K562 (cell line): ENCODE measurements around the gene ZNF234. TPM values are rescaled to one million over a fixed set of nuclear protein-coding genes. Genes with fewer than 3 reads are reported as not detected.

Source experiments
- ATAC-seq: fragments of 200-7000 bp; cut with Tn5 transposase; 3 replicates; pipeline ENCODE4 v1.9.1; 2020; ENCODE audit warnings: moderate library complexity
- BruUV-seq: library from RNA; stranded (reverse); fragments of 400-500 nt; replicated peaks from 2 replicates; lab custom pipeline; 2021; lab: Mats Ljungman, UMichigan
- CTCF ChIA-PET: fragments of 300-600 bp; formaldehyde crosslinking; extraction: SDS; loops from one replicate; lab custom pipeline; 2021; ENCODE audit warnings: low intra/inter-chr PET ratio; lab: Yijun Ruan, JAX
- POLR2A ChIA-PET: fragments of 300-600, 350-650 bp; sonication (Branson Sonifier 250); formaldehyde crosslinking; extraction: SDS; loops from one replicate; lab custom pipeline; 2021; ENCODE audit warnings: antibody characterized with exemption, inconsistent platforms; lab: Yijun Ruan, JAX
- DNase-seq, 4 experiments: peaks; one replicate each; pipeline versions ENCODE4 v3.0.0 to v3.0.0-alpha.2; 2011 to 2018; ENCODE audit warnings: low spot score in 3 of 4, mixed read lengths in 3 of 4; ENCODE audit errors: extremely low read depth in 1 of 4
- FAIRE-seq: peaks from 2 replicates; lab custom pipeline; 2011; peaks lifted over from hg19 to GRCh38; lab: Jason Lieb, UNC
- H2AFZ ChIP-seq: 2 replicates; pipeline ENCODE4 v1.6.0; 2011; ENCODE audit warnings: low read depth, low read length, control low read depth, inconsistent platforms
- H3K27ac ChIP-seq: fragments of 200-600 bp; 3 replicates; pipeline ENCODE4 v1.8.0; 2011; ENCODE audit warnings: low read depth, mild to moderate bottlenecking, control low read depth, inconsistent platforms, low read length, moderate library complexity, mixed read lengths; ENCODE audit errors: extremely low read depth
- H3K27me3 ChIP-seq, 2 experiments: fragments of 300-600 bp in 1 of 2; 2 replicates in 1 of 2; 3 replicates in 1 of 2; pipeline versions ENCODE4 v1.6.0 to v1.8.0; 2011; ENCODE audit warnings: inconsistent platforms in 2 of 2, low read length in 2 of 2, mild to moderate bottlenecking in 1 of 2, mixed read lengths in 1 of 2, moderate library complexity in 1 of 2; ENCODE audit not compliant: control insufficient read depth in 2 of 2, insufficient read depth in 2 of 2
- H3K36me3 ChIP-seq: fragments of 300-600 bp; 3 replicates; pipeline ENCODE4 v1.8.0; 2011; ENCODE audit warnings: mild to moderate bottlenecking, low read length, inconsistent platforms; ENCODE audit not compliant: control insufficient read depth, insufficient read depth
- H3K4me1 ChIP-seq, 2 experiments: fragments of 200-600 bp in 1 of 2; replicated peaks in 1 of 2; 2 replicates in 1 of 2; 3 replicates in 1 of 2; pipeline versions ENCODE4 v1.5.1 to v1.8.0; 2011; ENCODE audit warnings: inconsistent platforms in 2 of 2, low read length in 2 of 2, mild to moderate bottlenecking in 1 of 2, mixed read lengths in 1 of 2, moderate library complexity in 1 of 2; ENCODE audit not compliant: control insufficient read depth in 2 of 2, insufficient read depth in 2 of 2
- H3K4me2 ChIP-seq: 2 replicates; pipeline ENCODE4 v1.6.1; 2011; ENCODE audit warnings: low read length, control low read depth, inconsistent platforms, mixed read lengths; ENCODE audit not compliant: insufficient read depth
- H3K4me3 ChIP-seq: fragments of 200-600 bp; sonication (generic), shearing (Covaris generic); 2 replicates; pipeline ENCODE4 v1.5.1; 2016; ENCODE audit warnings: control low read depth, inconsistent platforms
- H3K79me2 ChIP-seq: fragments of 200-600 bp; 3 replicates; pipeline ENCODE4 v1.8.0; 2011; ENCODE audit warnings: low read length, inconsistent platforms; ENCODE audit not compliant: control insufficient read depth, insufficient read depth
- H3K9ac ChIP-seq, 2 experiments: 2 replicates each; pipeline versions ENCODE4 v1.6.0 to v1.6.1; 2011; ENCODE audit warnings: low read depth in 2 of 2, low read length in 2 of 2, control low read depth in 1 of 2, inconsistent platforms in 1 of 2, mild to moderate bottlenecking in 1 of 2, mixed read lengths in 1 of 2; ENCODE audit not compliant: insufficient read depth in 1 of 2
- H3K9me1 ChIP-seq: one replicate; pipeline ENCODE4 v1.6.0; 2011; ENCODE audit warnings: inconsistent platforms, mild to moderate bottlenecking, low read length, moderate library complexity; ENCODE audit not compliant: control insufficient read depth, insufficient read depth
- H3K9me3 ChIP-seq: replicated peaks from 2 replicates; pipeline ENCODE4 v1.5.1; 2011; ENCODE audit warnings: low read depth, low read length, inconsistent platforms; ENCODE audit not compliant: control insufficient read depth, insufficient read depth
- H4K20me1 ChIP-seq: replicated peaks from 2 replicates; pipeline ENCODE4 v1.6.1; 2011; ENCODE audit warnings: low read length, inconsistent platforms, mixed read lengths; ENCODE audit not compliant: control insufficient read depth, insufficient read depth
- CREB1 ChIP-seq, 2 experiments: sonication (generic) in 1 of 2; formaldehyde crosslinking in 1 of 2; IDR thresholded peaks; 2 replicates each; pipeline versions ENCODE4 v1.6.1 to v1.8.0; 2012 to 2022; ENCODE audit warnings: inconsistent platforms in 1 of 2, mild to moderate bottlenecking in 1 of 2, missing genetic modification reagents in 1 of 2, moderate library complexity in 1 of 2
- SP2 ChIP-seq: IDR thresholded peaks from 2 replicates; pipeline ENCODE4 v1.6.1; 2011; ENCODE audit warnings: mild to moderate bottlenecking, low read depth, low read length, moderate library complexity; ENCODE audit not compliant: poor library complexity, severe bottlenecking; ENCODE audit errors: extremely low read depth
- YY1 ChIP-seq, 3 experiments: IDR thresholded peaks; 2 replicates each; pipeline ENCODE4 v1.6.1; 2011; ENCODE audit warnings: low read length in 2 of 3, mild to moderate bottlenecking in 2 of 3, moderate library complexity in 2 of 3, borderline replicate concordance in 1 of 3, control low read depth in 1 of 3, low read depth in 1 of 3; ENCODE audit not compliant: insufficient read depth in 3 of 3, insufficient replicate concordance in 2 of 3, control insufficient read depth in 1 of 3, insufficient read length in 1 of 3; ENCODE audit errors: extremely low read depth in 1 of 3
- ZNF592 ChIP-seq: fragments of 450-650 bp; IDR thresholded peaks from 2 replicates; pipeline ENCODE4 v1.6.1; 2017; ENCODE audit warnings: antibody characterized with exemption, mild to moderate bottlenecking
- WGBS: fragments of 100-300 bp; shearing (Covaris generic); methylation state at CpG from one replicate; pipeline ENCODE4 v1.1.6; 2016; ENCODE audit warnings: low coverage, mixed read lengths; ENCODE audit not compliant: insufficient coverage; ENCODE audit errors: missing lambda C conversion rate; 5-methylcytosine and 5-hydroxymethylcytosine counted together
- in situ Hi-C: fragments of 300-500 bp; cut with MboI; formaldehyde crosslinking; loops from 4 replicates; pipeline ENCODE4 v1.15.0; 2018; ENCODE audit warnings: inconsistent platforms, mixed read lengths
- intact Hi-C: fragments of 100-400 bp; cut with micrococcal nuclease; formaldehyde crosslinking; loops from 2 replicates; pipeline ENCODE4 v1.14.2; 2022
- polyA plus RNA-seq, 8 experiments: library from polyadenylated mRNA; depleted of rRNA in 4 of 8; stranded (reverse) in 5 of 8; unstranded in 3 of 8; fragments of >200 nt; fragmentation: Nextera tagmentation in 2 of 8; fragmentation: Illumina TruSeq in 1 of 8; extraction: Ambion mirVana in 2 of 8; extraction: Trizol in 1 of 8; gene quantifications; 2 replicates each; pipeline versions ENCODE4 v1.2.1 to v1.2.3, GENCODE V29; 2011 to 2014; ENCODE audit warnings: inconsistent platforms in 1 of 8, missing spikeins in 1 of 8
- total RNA-seq, 7 experiments: library from RNA; depleted of rRNA in 6 of 7; stranded (reverse); fragments of >200 nt in 6 of 7; fragmentation: Illumina TruSeq in 2 of 7; extraction: Trizol in 2 of 7; gene quantifications; 2 replicates each; pipeline versions ENCODE4 v1.2.1 to v1.2.3, GENCODE V29; 2011 to 2021; ENCODE audit warnings: low replicate concordance in 1 of 7

Gene ZNF234
- total and polyA plus RNA-seq, 9 of the 15 experiments (the other 6 are each of a cell fraction or from before 2014, with no cell fraction given) = 0.82 to 2.9 (median 1.5) TPM

DNA sequence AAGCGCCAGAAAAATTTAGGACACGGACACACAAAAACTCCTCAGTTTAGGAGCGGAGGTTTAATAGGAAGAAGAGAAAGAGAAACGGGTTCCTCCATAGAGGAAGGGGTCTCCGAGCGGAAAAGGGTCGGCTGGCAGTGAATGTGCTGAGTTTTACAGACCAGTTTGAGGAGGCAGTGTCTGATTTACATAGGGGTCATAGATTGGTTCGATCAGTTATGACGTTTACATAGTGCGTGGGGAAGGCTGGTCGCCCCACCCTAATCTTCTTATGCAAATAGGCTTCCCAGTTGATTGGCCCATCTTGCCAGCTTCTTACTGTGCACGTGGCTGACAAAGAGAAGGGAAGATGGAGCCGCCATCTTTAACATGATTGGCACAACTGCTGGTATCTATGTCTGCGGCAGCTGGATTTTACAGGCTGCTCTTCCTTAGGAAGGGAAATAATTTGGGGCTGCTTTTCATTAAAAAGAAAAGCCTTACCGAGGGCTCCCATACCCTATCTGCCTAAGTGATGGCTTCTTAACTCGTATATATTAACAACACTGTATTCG lies 29.4 kb upstream of the ZNF234 start:
- Histone ChIP-seq H3K4me2 (peak overlapping the region; percentile 7), H3K4me3 (no peak overlapping the region), H3K9ac (no peak overlapping the region), H4K20me1 (no peaks in the 10 kb centered on the region), H3K27ac (no peak overlapping the region), H3K9me1 (no peaks in the 10 kb centered on the region), H2AFZ (no peak overlapping the region; the same call in 1 of the 2 replicates), H3K79me2 (0 out of 3 replicates have a peak, but pooled peaks cover 2% of the 10 kb centered on the region), H3K4me1 (no peaks in the 10 kb centered on the region; a peak in 2 of 5 replicates), H3K27me3 (no peaks in the 10 kb centered on the region), H3K36me3 (0 out of 3 replicates have a peak, but pooled peaks cover under 1% of the 10 kb centered on the region), H3K9me3 (peaks cover 11% of the 10 kb centered on the region)
- WGBS = 65% methylated on average over 15 of the region's 17 CpGs
- in situ Hi-C loops = no loop called here
- ATAC-seq = no peak
- BruUV-seq = TSS peak; percentile 81
- TF ChIP-seq CREB1 (IDR thresholded peaks at IDR 0.05) = no peak
- no peak for TF ChIP-seq CREB1 (CRISPR knock-in tag; IDR thresholded peaks at IDR 0.05)
- TF ChIP-seq SP2 = peak; percentile 5
- TF ChIP-seq ZNF592 = no peak
- peak in 1 of 3 experiments; percentile 27 for TF ChIP-seq YY1 (IDR thresholded peaks at IDR 0.05; ENCODE audit: borderline replicate concordance in 1 of 3, control insufficient read depth in 1 of 3, extremely low read depth in 1 of 3, insufficient read depth in 3 of 3, insufficient read length in 1 of 3, insufficient replicate concordance in 2 of 3, low read depth in 1 of 3, low read length in 2 of 3)
- ChIA-PET CTCF (no interaction called here), POLR2A (no interaction called here)
- intact Hi-C loops = loop anchor here (10.0 kb wide), 1 partner anchor 107 kb away; the partner anchor contains the start of gene ZNF230
- DNase-seq = peak in 2 of 4 experiments; percentile 8 to 18
- no peak for FAIRE-seq
